Bronchial epithelial cell (primary cell): ENCODE results near the gene PDIA5. TPM values are rescaled to one million over a fixed set of nuclear protein-coding genes. Genes with fewer than 3 reads are reported as not detected.

Experiments used
- DNase-seq: peaks from one replicate; pipeline ENCODE4 v3.0.0-alpha.2; 2010; ENCODE audit warnings: low read depth
- FAIRE-seq: peaks from 2 replicates; lab custom pipeline; 2011; peaks lifted over from hg19 to GRCh38; lab: Jason Lieb, UNC
- H3K27me3 ChIP-seq: 2 replicates; pipeline ENCODE4 v1.5.1; 2011; ENCODE audit warnings: low read length; ENCODE audit not compliant: control insufficient read depth, insufficient read depth
- H3K36me3 ChIP-seq: 2 replicates; pipeline ENCODE4 v1.5.1; 2011; ENCODE audit warnings: low read length; ENCODE audit not compliant: control insufficient read depth, insufficient read depth
- H3K4me3 ChIP-seq: 2 replicates; pipeline ENCODE4 v1.5.1; 2011; ENCODE audit warnings: mild to moderate bottlenecking, low read depth, low read length, control low read depth
- total RNA-seq: library from RNA; depleted of rRNA; stranded (reverse); fragments of >200 nt; gene quantifications from 2 replicates; pipeline ENCODE4 v1.2.1, GENCODE V29; 2014
- TF ChIP-seq, protein P1 (sequence below): IDR thresholded peaks from 2 replicates; pipeline ENCODE4 v1.5.1; 2011; ENCODE audit warnings: mild to moderate bottlenecking, moderate library complexity, low read length, control low read depth, inconsistent platforms; ENCODE audit not compliant: insufficient read depth, severe bottlenecking

The PDIA5 gene
- total RNA-seq, 1 donor from 2014 or later = 29.2 TPM

DNA sequence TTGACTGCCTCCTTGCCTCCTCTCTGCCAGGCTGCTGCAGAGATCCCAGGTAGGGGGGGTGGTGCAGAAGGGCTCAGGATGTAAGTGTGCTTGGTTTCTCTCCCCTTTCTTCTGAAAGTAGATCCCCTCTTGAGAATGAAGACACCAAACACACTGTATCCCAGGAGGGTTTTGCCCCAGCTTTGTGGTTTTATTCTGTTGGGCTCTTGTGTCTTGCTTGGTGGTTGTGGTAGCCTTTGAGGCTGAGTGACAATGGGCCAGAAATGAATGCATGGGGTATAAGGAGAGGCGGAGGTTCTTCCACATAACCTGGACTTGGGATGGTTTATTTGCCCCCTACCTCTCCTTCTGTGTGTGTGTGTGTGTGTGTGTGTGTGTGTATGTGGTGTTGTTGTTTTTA, 5.7 kb downstream of the PDIA5 start:
- Histone ChIP-seq H3K36me3 (peaks cover 1% of the 10 kb centered on the region), H3K4me3 (no peak overlapping the region), H3K27me3 (no peaks in the 10 kb centered on the region)
- FAIRE-seq = no peak
- TF ChIP-seq, protein P1, sequence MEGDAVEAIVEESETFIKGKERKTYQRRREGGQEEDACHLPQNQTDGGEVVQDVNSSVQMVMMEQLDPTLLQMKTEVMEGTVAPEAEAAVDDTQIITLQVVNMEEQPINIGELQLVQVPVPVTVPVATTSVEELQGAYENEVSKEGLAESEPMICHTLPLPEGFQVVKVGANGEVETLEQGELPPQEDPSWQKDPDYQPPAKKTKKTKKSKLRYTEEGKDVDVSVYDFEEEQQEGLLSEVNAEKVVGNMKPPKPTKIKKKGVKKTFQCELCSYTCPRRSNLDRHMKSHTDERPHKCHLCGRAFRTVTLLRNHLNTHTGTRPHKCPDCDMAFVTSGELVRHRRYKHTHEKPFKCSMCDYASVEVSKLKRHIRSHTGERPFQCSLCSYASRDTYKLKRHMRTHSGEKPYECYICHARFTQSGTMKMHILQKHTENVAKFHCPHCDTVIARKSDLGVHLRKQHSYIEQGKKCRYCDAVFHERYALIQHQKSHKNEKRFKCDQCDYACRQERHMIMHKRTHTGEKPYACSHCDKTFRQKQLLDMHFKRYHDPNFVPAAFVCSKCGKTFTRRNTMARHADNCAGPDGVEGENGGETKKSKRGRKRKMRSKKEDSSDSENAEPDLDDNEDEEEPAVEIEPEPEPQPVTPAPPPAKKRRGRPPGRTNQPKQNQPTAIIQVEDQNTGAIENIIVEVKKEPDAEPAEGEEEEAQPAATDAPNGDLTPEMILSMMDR = no peak
- no peak for DNase-seq

DNA sequence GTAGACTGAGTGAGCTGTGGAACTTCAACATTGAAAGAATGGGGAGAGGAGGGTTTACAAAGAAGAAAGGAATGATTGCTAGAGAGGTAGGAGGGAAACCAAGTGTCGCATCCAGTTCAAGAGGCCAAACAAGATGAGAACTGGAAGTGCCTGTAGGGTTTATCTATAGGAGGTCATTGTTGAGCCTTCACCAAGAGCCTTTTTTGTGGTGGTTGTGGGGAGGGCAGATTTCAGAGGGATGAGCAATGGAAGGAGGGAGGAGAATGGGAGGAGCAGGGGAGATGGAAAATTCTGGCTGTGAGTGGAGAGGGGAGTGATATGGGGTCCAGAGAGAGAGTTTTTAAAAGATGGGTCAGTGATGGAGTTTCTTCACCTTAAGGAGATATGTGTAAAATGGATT, 8.5 kb downstream of the PDIA5 start:
- peaks cover 1% of the 10 kb centered on the region for H3K36me3 ChIP-seq
- no peak overlapping the region for H3K4me3 ChIP-seq
- TF ChIP-seq, protein P1 = no peak
- no peak for FAIRE-seq
- DNase-seq = no peak
- no peaks in the 10 kb centered on the region for H3K27me3 ChIP-seq

DNA sequence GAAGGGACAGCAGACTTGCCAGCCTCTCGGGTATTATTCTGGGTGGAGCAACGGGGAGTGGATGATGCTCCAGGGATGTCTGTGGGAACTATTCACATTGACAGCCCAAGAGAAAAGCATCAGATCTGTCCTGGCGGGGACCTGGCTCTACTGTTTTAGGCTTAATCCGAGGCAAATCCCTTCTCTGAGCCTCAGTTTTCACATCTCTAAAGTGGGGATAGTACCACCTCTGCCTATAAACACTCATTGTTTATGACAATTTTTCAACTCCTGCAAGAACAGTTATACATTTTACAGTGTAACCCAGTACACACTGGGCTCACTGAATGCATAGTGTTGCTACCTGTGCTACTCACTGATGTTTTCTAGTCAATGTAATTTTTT, 9.3 kb downstream of the PDIA5 start:
- Histone ChIP-seq H3K4me3 (no peak overlapping the region), H3K36me3 (peaks cover 1% of the 10 kb centered on the region), H3K27me3 (no peaks in the 10 kb centered on the region)
- TF ChIP-seq, protein P1 = no peak
- no peak for DNase-seq
- FAIRE-seq = no peak

DNA sequence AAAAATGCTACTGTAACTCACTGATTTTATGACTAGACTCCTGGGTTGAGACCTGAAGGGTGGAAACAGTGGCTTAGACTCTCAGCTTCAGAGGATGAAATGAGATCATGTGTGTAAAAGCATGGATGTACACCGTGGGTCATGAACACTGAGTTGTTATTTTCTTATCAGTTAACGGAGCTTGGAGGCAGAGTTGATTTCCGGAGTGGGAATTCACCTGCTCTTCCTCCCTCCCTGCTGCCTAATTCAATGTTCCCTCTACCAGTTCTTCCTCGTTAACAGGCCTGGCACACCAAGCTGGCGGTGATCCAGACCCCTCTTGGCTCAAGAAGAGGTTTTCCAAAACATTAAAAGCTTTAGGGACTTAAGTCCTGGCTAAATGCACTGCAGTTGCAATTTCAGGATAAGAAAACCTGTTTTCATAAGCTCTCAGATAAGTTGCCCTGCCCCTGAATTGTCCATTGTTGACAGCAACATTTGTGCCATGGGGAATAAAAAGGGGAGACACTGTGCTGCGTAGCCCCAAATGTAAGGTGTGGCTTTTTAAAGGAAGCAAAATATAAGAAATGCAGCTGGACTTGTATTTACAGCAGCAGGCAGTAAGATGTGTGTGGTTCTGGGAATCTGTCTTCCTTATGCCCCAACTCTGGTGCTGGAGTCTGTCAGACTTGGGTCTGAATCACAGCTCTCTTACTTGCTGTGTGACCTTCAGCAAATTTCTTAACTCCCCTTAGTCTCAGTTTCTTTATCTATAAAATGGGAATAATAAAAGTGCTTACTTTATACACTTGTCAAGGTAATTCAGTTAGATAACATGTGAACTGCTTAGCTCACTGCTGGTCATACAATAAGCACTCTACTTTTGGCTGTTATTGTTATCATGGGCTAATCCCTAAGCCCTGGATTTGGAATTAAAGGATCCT, 9.9 kb downstream of the PDIA5 start:
- no peaks in the 10 kb centered on the region for H3K36me3 ChIP-seq
- FAIRE-seq (no peak), DNase-seq (no peak)
- no peak overlapping the region for H3K4me3 ChIP-seq
- H3K27me3 ChIP-seq = no peaks in the 10 kb centered on the region
- TF ChIP-seq, protein P1 = no peak

DNA sequence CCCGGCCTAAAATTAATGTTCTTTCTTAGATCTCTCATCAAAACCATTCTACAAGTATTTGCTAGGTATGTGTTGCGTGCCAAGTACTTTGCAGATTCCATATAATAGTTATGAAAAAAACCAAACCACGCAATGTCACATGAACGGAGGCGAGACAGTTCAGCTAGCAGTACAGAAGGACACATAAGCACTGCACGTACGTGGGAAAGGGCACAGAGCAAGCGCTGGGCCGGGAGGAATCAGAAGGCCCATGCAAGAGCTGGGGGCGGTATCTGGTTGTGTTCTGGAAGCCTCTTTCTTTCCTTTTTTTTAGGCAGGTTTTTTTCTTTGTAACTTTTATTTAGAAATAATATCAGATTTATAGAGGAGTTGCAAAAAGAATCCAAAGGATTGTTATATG, 11.3 kb downstream of the PDIA5 start:
- H3K27me3 ChIP-seq = no peaks in the 10 kb centered on the region
- DNase-seq (no peak), FAIRE-seq (no peak)
- TF ChIP-seq, protein P1 = no peak
- no peaks in the 10 kb centered on the region for H3K36me3 ChIP-seq
- no peak overlapping the region for H3K4me3 ChIP-seq
